SU-DHL-6 (cell line): ENCODE results near the gene ZNF574.

Experiments
- CTCF ChIP-seq: fragments of 200-600 bp; sonication (generic); IDR thresholded peaks from one replicate; pipeline ENCODE4 v1.5.1; 2017; ENCODE audit warnings: antibody characterized with exemption, mild to moderate bottlenecking, low read length, moderate library complexity; ENCODE audit not compliant: insufficient read depth, poor library complexity, severe bottlenecking
- EZH2phosphoT487 ChIP-seq: fragments of 200-600 bp; sonication (generic), shearing (Covaris generic); conservative IDR thresholded peaks from 2 replicates; pipeline ENCODE4 v1.6.1; 2018; ENCODE audit warnings: mild to moderate bottlenecking, antibody characterized with exemption, low read length, moderate library complexity, mixed read lengths

GRCh38 chr19:42076380-42076944, 496 bp downstream of the ZNF574 start:
- TF ChIP-seq CTCF (no peak), EZH2phosphoT487 (no peak)
